Prostate gland (tissue), 2 donors: ENCODE measurements around the gene FILIP1. TPM values are rescaled to one million over a fixed set of nuclear protein-coding genes. Genes with fewer than 3 reads are reported as not detected.
A peak's percentile ranks its signal among the peaks of the same experiment; 100 is the strongest.

Experiments used
- DNase-seq: peaks from one replicate; pipeline ENCODE4 v3.0.0-alpha.2; 2019; ENCODE audit warnings: low spot score
- H3K27ac ChIP-seq, 2 donors: fragments of 200-600 bp; sonication (generic); 2 replicates each; pipeline ENCODE4 v1.5.1; 2017 to 2019
- H3K27me3 ChIP-seq: fragments of 200-600 bp; sonication (generic); replicated peaks from 2 replicates; pipeline ENCODE4 v1.5.1; 2019; ENCODE audit not compliant: insufficient read depth
- H3K36me3 ChIP-seq, 2 donors: fragments of 200-600 bp; sonication (generic); 1 replicate in 1 of 2; 2 replicates in 1 of 2; pipeline versions ENCODE4 v1.5.1 to v1.8.1; 2017 to 2019
- H3K4me1 ChIP-seq: fragments of 200-600 bp; sonication (generic); replicated peaks from 2 replicates; pipeline ENCODE4 v1.5.1; 2019
- H3K4me3 ChIP-seq, 2 donors: fragments of 200-600 bp; sonication (generic); 2 replicates each; pipeline ENCODE4 v1.5.1; 2017 to 2019
- H3K9me3 ChIP-seq: fragments of 200-600 bp; sonication (generic); 2 replicates; pipeline ENCODE4 v1.5.1; 2017
- CTCF ChIP-seq, 4 experiments: fragments of 200-600 bp in 2 of 4; fragments of 450-650 bp in 2 of 4; sonication (generic) in 2 of 4; IDR thresholded peaks; 1 replicate in 3 of 4; 2 replicates in 1 of 4; pipeline ENCODE4 v1.5.1; 2016 to 2019; ENCODE audit warnings: antibody characterized with exemption in 4 of 4, mild to moderate bottlenecking in 2 of 4, moderate library complexity in 2 of 4
- POLR2A ChIP-seq: fragments of 450-650 bp; IDR thresholded peaks from one replicate; pipeline ENCODE4 v1.6.1; 2016; ENCODE audit warnings: antibody characterized with exemption, mild to moderate bottlenecking
- POLR2AphosphoS5 ChIP-seq: sonication (generic); formaldehyde crosslinking; IDR thresholded peaks from one replicate; pipeline ENCODE4 v1.6.1; 2017; ENCODE audit warnings: antibody characterized with exemption
- WGBS: methylation state at CpG from one replicate; pipeline ENCODE4 v1.1.5; 2018; 5-methylcytosine and 5-hydroxymethylcytosine counted together
- intact Hi-C: fragments of 100-400 bp; cut with DNase I; formaldehyde crosslinking; loops from one replicate; pipeline ENCODE4 v1.14.2; 2022
- total RNA-seq, 2 donors: library from RNA; depleted of rRNA; stranded (reverse); fragments of >200 nt; gene quantifications; one replicate each; pipeline ENCODE4 v1.1.0, GENCODE V29; 2016

The FILIP1 gene
- total RNA-seq, 2 donors from 2014 or later = 2.1 to 3.3 TPM

DNA sequence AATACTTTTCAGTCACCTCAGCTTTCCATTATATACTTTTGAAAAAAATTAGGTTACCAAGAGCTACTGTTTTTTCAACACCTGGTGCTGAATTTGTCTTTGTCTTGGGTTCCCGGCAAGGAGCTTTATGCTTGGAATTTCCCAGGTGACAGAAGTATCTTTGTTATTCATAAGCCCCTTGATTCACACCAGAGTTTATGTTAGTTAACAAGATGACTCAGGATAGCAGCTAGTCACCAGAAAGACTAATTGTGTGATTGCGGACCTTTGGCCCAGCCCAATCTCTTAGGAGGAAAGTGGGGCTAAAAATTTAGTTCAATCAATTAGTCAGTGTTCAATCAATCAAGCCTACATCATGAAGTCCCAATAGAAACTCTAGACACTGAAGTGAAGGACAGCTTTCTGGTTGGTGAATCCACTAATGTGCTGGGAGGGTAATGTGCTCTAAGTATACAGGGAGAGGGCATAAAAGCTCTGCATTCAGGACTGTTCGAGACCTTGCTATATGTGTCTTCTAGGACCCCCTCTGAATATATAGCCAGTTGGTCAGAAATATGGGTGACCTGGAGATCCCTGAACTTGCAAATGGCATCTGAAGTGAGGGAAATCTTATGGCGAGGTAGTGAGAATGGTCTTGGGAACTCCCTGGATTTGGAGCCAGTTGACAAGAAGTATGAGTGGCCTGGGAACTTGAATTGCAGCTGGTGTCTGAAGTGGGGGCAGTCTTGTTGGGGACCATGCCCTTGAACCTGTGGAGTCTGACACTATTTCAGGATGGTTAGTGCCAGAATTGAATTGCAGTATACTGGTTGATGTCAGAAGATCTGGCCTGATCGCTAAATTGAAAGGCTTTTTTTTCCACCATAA is 225.2 kb downstream of the FILIP1 start:
- Histone ChIP-seq H3K4me1 (no peaks in the 10 kb centered on the region), H3K9me3 (no peaks in the 10 kb centered on the region), H3K4me3 (no peak overlapping the region), H3K27me3 (no peaks in the 10 kb centered on the region), H3K36me3 (no peaks in the 10 kb centered on the region), H3K27ac (no peak overlapping the region)
- no peak for DNase-seq
- no peak for TF ChIP-seq CTCF (IDR thresholded peaks at IDR 0.05)
- no peak for TF ChIP-seq POLR2AphosphoS5
- no peak for TF ChIP-seq POLR2A
- WGBS = 76% methylated on average over 5 of the region's 5 CpGs
- intact Hi-C loops = loop anchor here (5.0 kb wide), 1 partner anchor 259 kb away; no protein-coding TSS in a partner anchor

DNA sequence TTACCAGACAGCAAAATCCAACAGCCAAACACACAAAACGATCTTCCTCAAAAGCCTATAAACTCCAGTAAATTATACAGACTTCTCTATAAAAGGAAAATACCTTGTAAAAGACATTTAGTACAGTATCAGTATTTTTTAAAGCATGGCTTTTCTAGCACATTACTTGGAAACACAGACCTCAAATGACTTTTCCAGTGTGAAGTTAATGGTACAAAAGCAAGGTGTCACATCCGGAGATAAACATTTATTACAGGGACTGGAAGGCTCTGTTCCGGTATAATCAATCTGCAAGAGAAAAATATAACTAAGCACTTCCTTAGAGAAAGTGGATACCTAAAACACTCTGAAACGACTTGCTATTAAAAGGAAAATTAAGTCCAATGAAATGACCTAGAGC is 226.1 kb downstream of the FILIP1 start:
- WGBS = 7% methylated on average over 4 of the region's 4 CpGs
- Histone ChIP-seq H3K4me1 (no peaks in the 10 kb centered on the region), H3K27me3 (no peaks in the 10 kb centered on the region), H3K27ac (no peak overlapping the region), H3K36me3 (no peaks in the 10 kb centered on the region), H3K4me3 (no peak overlapping the region), H3K9me3 (no peaks in the 10 kb centered on the region)
- TF ChIP-seq POLR2AphosphoS5 (no peak), CTCF (IDR thresholded peaks at IDR 0.05) (no peak), POLR2A (no peak)
- no peak for DNase-seq
- intact Hi-C loops = loop anchor here (5.0 kb wide), 1 partner anchor 260 kb away; no protein-coding TSS in a partner anchor

- TF ChIP-seq CTCF (IDR thresholded peaks at IDR 0.05) = peak; percentile 30 to 80 (median 67)
- TF ChIP-seq POLR2A = no peak
- no peak for TF ChIP-seq POLR2AphosphoS5
- DNase-seq = no peak
- Histone ChIP-seq H3K27me3 (no peaks in the 10 kb centered on the region), H3K4me1 (no peaks in the 10 kb centered on the region), H3K9me3 (no peaks in the 10 kb centered on the region), H3K27ac (no peak overlapping the region), H3K4me3 (no peak overlapping the region), H3K36me3 (no peaks in the 10 kb centered on the region)
- 53% methylated on average over 2 of the region's 2 CpGs for WGBS
- intact Hi-C loops = loop anchor here (5.0 kb wide), 1 partner anchor 260 kb away; no protein-coding TSS in a partner anchor
Observed at GRCh38 chr6:75266716-75267291, 226.8 kb downstream of the FILIP1 start.

DNA sequence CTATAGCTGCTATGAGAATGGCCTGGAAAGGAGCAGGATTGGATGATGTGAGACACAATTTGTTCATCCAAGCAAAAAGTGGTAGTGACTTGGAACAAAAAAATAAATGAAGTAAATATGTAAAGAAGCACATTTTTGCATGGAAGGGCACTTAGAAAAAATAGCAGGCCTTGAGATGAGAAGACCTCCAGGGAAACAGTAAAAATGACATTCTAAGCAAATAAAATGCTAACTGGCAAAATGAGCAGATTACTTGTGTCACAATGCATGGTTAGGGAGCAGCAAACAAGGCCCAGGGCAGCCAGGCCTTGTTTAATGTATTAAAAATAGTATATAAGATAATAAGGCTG is 230.2 kb downstream of the FILIP1 start:
- intact Hi-C loops = no loop called here
- DNase-seq = no peak
- H3K36me3 ChIP-seq = no peaks in the 10 kb centered on the region
- H3K27ac ChIP-seq = no peak overlapping the region
- H3K4me3 ChIP-seq = no peak overlapping the region
- no peak for TF ChIP-seq POLR2A
- TF ChIP-seq POLR2AphosphoS5 = no peak
- no peak for TF ChIP-seq CTCF (IDR thresholded peaks at IDR 0.05)
- no peaks in the 10 kb centered on the region for H3K4me1 ChIP-seq
- H3K9me3 ChIP-seq = no peaks in the 10 kb centered on the region
- H3K27me3 ChIP-seq = no peaks in the 10 kb centered on the region
